Loucy (cell line): ENCODE data around the gene PRTG.

Experiments used
- H2AFZ ChIP-seq: fragments of 200-600 bp; sonication (generic); 2 replicates; pipeline ENCODE4 v1.6.0; 2016; ENCODE audit warnings: antibody characterized with exemption, mild to moderate bottlenecking, low read length, moderate library complexity
- H3F3A ChIP-seq: fragments of 200-600 bp; 2 replicates; pipeline ENCODE4 v1.6.0; 2016; ENCODE audit warnings: antibody characterized with exemption, low read depth, mild to moderate bottlenecking
- H3K27me3 ChIP-seq: fragments of 200-600 bp; sonication (generic); 2 replicates; pipeline ENCODE4 v1.6.1; 2014; ENCODE audit warnings: low read length, mild to moderate bottlenecking; ENCODE audit not compliant: insufficient read depth, poor library complexity, severe bottlenecking
- H3K36me3 ChIP-seq: fragments of 200-600 bp; sonication (generic); 2 replicates; pipeline ENCODE4 v1.6.1; 2016; ENCODE audit warnings: low read length; ENCODE audit not compliant: insufficient read depth
- H3K4me1 ChIP-seq: fragments of 200-600 bp; sonication (generic); 2 replicates; pipeline ENCODE4 v1.5.1; 2014; ENCODE audit warnings: low read length, mild to moderate bottlenecking; ENCODE audit not compliant: insufficient read depth, poor library complexity, severe bottlenecking
- H3K4me2 ChIP-seq: fragments of 200-600 bp; sonication (generic); 2 replicates; pipeline ENCODE4 v1.6.0; 2014; ENCODE audit warnings: antibody characterized with exemption, low read length, low read depth, mild to moderate bottlenecking; ENCODE audit not compliant: poor library complexity, severe bottlenecking
- H3K4me3 ChIP-seq: fragments of 200-600 bp; sonication (generic); 2 replicates; pipeline ENCODE4 v1.5.1; 2014; ENCODE audit warnings: low read length, mild to moderate bottlenecking, mixed read lengths; ENCODE audit not compliant: poor library complexity, severe bottlenecking
- H3K79me2 ChIP-seq: fragments of 200-600 bp; sonication (generic); 2 replicates; pipeline ENCODE4 v1.6.1; 2014; ENCODE audit warnings: low read length; ENCODE audit not compliant: insufficient read depth
- H3K9ac ChIP-seq: fragments of 200-600 bp; sonication (generic); 2 replicates; pipeline ENCODE4 v1.6.0; 2014; ENCODE audit warnings: mild to moderate bottlenecking, low read depth, low read length, moderate library complexity; ENCODE audit not compliant: poor library complexity, severe bottlenecking
- H3K9me2 ChIP-seq: fragments of 200-600 bp; sonication (generic); replicated peaks from 2 replicates; pipeline ENCODE4 v1.6.1; 2016; ENCODE audit warnings: low read depth, low read length, mixed read lengths
- H3K9me3 ChIP-seq: fragments of 200-600 bp; sonication (generic); 2 replicates; pipeline ENCODE4 v1.6.1; 2014; ENCODE audit warnings: mild to moderate bottlenecking, antibody characterized with exemption, low read length, low read depth; ENCODE audit not compliant: insufficient read depth
- H4K20me1 ChIP-seq: fragments of 200-600 bp; sonication (generic); 2 replicates; pipeline ENCODE4 v1.6.0; 2014; ENCODE audit warnings: antibody characterized with exemption, low read length, mild to moderate bottlenecking; ENCODE audit not compliant: insufficient read depth, poor library complexity, severe bottlenecking
- EZH2phosphoT487 ChIP-seq: fragments of 200-600 bp; IDR thresholded peaks from 2 replicates; pipeline ENCODE4 v1.6.1; 2018; ENCODE audit warnings: antibody characterized with exemption, mild to moderate bottlenecking, moderate library complexity, borderline replicate concordance
- TF ChIP-seq, protein P1 (sequence below): fragments of 200-600 bp; sonication (generic); conservative IDR thresholded peaks from 2 replicates; pipeline ENCODE4 v1.5.1; 2014; ENCODE audit warnings: mild to moderate bottlenecking, antibody characterized with exemption, low read length

PRTG gene

DNA sequence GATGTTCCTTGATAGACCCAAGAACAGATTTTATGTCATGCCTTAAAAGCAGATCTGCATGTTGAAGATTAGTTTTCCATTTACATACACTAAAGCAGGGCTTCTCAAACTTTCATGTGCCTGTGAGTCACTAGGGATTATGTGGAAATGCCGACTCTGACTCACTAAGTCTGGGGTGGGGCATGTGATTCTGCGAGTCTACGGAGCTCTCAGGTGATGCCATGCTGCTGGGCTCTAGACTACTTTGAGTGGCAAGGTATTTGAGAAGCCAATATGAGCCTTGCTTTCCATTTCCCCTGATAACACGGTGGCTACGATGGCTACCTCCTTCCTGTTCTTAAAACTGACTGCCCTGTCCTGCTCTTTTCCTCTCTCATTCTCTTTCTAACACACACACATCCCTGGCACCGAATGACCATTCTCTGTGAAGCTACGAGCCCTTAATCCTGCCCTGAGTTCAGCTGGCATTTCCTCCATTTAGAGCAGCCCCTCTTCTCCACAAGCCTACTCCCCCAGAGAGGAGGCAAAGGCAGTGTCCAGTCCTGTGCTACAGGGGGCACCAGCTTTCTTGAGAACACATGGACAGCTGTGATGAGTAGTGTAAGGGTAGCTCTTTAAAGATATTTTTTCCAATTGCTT lies 115.1 kb downstream of the PRTG start:
- Histone ChIP-seq H3K36me3 (no peaks in the 10 kb centered on the region), H3K79me2 (no peaks in the 10 kb centered on the region), H4K20me1 (no peaks in the 10 kb centered on the region), H2AFZ (peak overlapping the region; percentile 84), H3K27me3 (no peaks in the 10 kb centered on the region), H3F3A (no peaks in the 10 kb centered on the region), H3K4me1 (no peaks in the 10 kb centered on the region), H3K4me3 (no peak overlapping the region), H3K9ac (no peak overlapping the region), H3K9me2 (no peaks in the 10 kb centered on the region), H3K9me3 (no peaks in the 10 kb centered on the region), H3K4me2 (no peak overlapping the region)
- TF ChIP-seq, protein P1, sequence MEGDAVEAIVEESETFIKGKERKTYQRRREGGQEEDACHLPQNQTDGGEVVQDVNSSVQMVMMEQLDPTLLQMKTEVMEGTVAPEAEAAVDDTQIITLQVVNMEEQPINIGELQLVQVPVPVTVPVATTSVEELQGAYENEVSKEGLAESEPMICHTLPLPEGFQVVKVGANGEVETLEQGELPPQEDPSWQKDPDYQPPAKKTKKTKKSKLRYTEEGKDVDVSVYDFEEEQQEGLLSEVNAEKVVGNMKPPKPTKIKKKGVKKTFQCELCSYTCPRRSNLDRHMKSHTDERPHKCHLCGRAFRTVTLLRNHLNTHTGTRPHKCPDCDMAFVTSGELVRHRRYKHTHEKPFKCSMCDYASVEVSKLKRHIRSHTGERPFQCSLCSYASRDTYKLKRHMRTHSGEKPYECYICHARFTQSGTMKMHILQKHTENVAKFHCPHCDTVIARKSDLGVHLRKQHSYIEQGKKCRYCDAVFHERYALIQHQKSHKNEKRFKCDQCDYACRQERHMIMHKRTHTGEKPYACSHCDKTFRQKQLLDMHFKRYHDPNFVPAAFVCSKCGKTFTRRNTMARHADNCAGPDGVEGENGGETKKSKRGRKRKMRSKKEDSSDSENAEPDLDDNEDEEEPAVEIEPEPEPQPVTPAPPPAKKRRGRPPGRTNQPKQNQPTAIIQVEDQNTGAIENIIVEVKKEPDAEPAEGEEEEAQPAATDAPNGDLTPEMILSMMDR, result peak; percentile 55
- no peak for TF ChIP-seq EZH2phosphoT487

DNA sequence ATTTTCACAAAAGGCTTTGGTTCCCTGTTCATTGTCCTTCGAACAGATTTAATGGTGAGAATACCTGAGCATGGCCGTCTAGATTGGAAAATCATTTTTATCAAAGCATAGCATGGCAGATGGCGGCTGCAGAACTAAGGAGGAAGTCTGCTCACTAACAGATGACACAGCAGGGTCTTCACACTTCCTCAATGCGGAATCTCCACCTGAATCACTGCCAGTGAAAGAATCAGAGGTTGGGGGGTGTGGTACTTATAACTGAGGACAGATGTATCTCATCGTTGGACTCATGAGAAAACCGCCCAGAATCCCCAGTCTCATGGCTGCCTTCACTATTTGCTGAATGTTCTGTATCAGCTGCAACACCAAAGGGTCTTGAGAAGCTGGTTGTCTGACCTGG lies 123.2 kb downstream of the PRTG start:
- H3K79me2 ChIP-seq, result no peaks in the 10 kb centered on the region
- TF ChIP-seq EZH2phosphoT487, result no peak
- TF ChIP-seq, protein P1, result no peak
- H3K4me3 ChIP-seq, result no peak overlapping the region
- H4K20me1 ChIP-seq, result no peaks in the 10 kb centered on the region
- H3K4me1 ChIP-seq, result no peaks in the 10 kb centered on the region
- no peak overlapping the region for H2AFZ ChIP-seq
- no peaks in the 10 kb centered on the region for H3F3A ChIP-seq
- H3K27me3 ChIP-seq, result no peaks in the 10 kb centered on the region
- H3K4me2 ChIP-seq, result no peak overlapping the region
- no peak overlapping the region for H3K9ac ChIP-seq
- no peaks in the 10 kb centered on the region for H3K9me2 ChIP-seq
- no peaks in the 10 kb centered on the region for H3K36me3 ChIP-seq
- no peaks in the 10 kb centered on the region for H3K9me3 ChIP-seq

DNA sequence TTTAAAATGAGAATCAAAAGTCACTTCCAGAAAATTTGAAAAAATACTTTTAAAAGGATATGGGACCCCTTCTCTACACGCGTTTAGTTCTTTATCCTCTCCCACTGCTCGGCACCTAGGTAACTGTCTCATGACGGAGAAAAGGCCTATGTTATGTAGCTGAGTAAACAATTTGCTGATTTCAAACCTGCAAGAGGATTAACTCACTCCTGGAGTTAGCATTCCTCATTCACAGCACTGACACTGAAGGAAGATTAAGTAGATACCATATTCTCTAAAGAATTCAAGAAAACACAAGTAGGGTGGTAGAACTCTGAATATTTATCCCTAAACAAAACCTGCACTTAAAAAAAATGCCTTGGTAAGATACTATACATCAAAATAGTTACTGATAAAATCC lies 124.6 kb downstream of the PRTG start:
- H2AFZ ChIP-seq, result no peak overlapping the region
- no peak overlapping the region for H3K4me3 ChIP-seq
- no peaks in the 10 kb centered on the region for H3K9me2 ChIP-seq
- H3K4me1 ChIP-seq, result no peaks in the 10 kb centered on the region
- no peak overlapping the region for H3K9ac ChIP-seq
- no peaks in the 10 kb centered on the region for H3K36me3 ChIP-seq
- no peaks in the 10 kb centered on the region for H3K9me3 ChIP-seq
- TF ChIP-seq EZH2phosphoT487, result no peak
- TF ChIP-seq, protein P1, result no peak
- no peak overlapping the region for H3K4me2 ChIP-seq
- H4K20me1 ChIP-seq, result no peaks in the 10 kb centered on the region
- no peaks in the 10 kb centered on the region for H3K79me2 ChIP-seq
- H3K27me3 ChIP-seq, result no peaks in the 10 kb centered on the region
- no peaks in the 10 kb centered on the region for H3F3A ChIP-seq
